ENCODE results near the gene VPS54.
A peak's percentile ranks its signal among the peaks of the same experiment; 100 is the strongest.

Gene VPS54

DNA sequence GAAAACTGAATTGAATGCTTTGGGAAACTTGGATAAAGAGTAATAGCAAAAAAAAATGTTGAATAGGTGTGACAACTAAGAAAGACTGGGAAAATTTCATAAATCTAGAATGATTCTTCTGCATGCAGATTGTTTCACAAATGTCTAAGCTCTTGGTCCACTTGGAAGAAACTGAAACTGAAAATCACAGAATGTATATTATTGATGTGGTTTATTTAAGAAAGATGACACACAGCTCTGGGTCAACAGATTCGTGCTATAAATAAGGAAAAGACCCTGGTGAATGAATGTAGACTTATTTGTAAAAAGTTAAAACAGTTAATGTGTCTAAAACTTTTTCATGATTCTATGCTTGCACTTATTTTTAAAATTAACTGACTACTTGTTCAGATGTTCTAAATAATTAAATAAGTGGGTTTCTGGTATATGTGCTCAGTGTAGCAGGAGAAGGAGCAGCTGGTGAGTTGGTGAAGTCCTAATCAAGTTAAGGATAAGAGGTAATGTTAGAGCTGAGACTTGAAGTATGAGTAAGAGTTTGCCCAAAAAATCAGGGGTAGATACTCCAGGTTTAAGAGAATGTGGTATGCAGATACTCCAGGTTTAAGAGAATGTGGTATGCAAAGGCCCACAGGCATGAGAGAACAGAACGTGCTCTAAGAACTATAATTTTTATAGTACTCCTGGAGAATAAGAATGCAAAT is 153.1 kb downstream of the VPS54 start:
- TF ChIP-seq GATA1 (IDR thresholded peaks at IDR 0.05; ENCODE audit: low read depth, low read length) (no peak), POLR2A (IDR thresholded peaks at IDR 0.05; ENCODE audit: low read length) (no peak)
- no peak for DNase-seq

DNA sequence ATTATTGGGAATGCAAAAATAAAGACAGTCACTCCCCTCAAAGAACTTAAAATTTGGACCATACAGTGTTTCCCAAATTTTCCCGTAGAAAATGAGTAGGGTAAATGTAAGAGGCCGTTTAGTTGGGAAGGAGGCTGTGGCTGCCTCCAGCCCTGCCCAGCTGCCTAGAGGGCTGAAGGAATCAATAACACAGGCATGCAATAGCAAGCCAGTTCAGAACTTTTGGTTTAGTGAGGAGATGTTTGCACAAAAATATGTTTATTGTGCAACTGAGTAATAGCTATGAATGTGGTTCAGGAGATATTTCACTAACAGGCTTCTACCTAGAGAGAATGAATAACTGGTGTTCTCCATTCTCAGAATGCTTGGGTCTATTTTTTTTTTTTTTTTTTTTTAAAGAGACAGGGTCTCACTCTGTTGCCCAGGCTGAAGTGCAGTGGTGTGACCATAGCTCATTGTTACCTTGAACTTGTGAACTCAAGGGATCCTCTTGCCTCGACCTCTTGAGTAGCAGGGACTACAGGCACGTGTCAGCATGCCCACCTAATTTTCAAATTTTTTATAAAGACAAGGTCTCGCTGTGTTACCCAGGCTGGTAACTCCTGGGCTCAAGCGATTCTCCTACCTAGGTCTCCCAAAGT is 153.9 kb downstream of the VPS54 start:
- no peak for TF ChIP-seq GATA1 (IDR thresholded peaks at IDR 0.05; ENCODE audit: low read depth, low read length)
- no peak for DNase-seq

DNA sequence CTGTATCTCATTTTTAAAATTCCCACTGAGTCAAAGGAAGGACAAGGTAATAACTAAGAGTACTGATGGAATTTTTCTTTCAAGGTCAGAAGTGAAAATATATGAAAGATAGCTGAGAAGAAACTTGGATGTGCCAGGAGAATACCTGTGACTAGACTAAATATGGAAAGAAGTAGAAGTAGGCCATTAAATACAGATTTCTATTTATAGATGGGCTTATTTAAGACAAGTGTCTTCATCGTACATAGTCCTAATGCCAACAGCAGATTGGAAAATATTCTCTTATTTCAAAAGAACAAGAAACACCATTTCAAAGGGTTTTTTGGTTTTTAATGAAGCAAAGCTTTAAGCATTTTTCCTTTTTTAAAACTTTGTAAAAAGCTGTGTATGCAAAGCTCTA is 155.5 kb downstream of the VPS54 start:
- no peak for DNase-seq
- TF ChIP-seq POLR2A (IDR thresholded peaks at IDR 0.05; ENCODE audit: low read length) (no peak), GATA1 (IDR thresholded peaks at IDR 0.05; ENCODE audit: low read depth, low read length) (no peak)

DNA sequence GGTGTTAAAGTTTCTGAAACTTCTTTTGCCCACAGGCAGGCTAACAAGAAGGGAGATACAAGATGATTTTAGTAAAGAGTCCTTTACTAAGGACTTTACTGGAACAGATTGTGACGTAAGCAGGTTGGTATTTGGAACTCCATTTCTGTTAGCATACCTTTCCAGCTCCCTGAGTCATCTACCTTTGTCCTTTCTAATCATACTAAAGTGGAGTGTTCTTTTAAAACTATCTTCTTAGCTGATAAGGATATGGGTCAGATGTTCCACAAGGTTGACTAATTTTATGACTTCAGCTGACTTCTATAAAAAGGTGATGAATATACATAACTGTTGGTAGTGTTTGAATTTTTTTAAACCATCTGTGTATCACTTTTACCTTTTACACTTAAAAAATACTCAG is 156.4 kb downstream of the VPS54 start:
- no peak for TF ChIP-seq GATA1 (IDR thresholded peaks at IDR 0.05; ENCODE audit: low read depth, low read length)
- DNase-seq, result no peak

DNA sequence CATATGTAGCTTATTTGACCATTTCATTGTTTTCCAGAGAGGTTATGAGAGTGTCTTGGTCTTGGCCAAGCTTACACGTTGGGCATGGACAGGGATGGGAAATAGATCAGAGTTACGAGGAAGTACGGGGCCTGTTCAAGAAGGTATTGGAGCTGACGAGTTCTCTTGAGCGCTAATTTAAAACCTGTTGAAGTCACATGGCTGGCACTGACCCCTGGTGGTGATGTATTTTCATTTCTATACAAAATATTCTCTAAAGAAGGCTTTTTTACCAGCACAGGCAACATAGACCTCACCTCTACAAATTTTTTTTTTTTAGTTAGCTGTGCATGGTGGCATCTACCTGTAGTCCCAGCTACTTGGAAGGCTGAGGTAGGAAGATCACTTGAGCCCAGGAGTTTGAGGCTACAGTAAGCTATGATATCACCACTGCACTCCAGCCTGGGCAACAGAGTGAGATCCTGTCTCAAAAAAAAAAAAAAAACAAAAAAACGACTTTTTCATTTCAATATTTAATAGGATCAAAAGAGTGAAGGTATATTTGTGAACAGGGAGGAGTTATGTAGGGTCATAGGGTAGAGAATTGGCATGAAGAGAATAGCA is 157.9 kb downstream of the VPS54 start:
- peak; percentile 67 to 79 for DNase-seq
- no peak for TF ChIP-seq GATA1 (IDR thresholded peaks at IDR 0.05; ENCODE audit: low read depth, low read length)
- TF ChIP-seq POLR2A (IDR thresholded peaks at IDR 0.05; ENCODE audit: low read length), result no peak

DNA sequence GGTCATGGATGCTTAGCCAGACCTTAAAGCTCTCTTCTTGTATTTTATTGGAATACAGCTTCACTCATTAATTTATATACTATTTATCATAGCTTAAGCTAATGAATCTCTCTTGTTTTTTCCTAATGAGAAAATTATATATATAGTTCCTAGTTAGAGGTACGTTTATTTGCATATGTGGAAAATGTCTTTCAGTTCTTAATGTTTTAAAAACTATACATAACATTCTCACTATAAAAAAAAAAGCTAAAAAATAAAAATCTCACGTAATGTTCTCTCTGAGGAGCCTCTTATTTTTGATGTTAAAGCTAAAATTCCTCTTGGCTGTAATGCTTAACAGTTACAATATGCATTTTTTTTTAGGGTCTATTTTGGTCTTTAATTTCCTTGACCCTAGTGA is 160.9 kb downstream of the VPS54 start:
- DNase-seq, result no peak
- TF ChIP-seq POLR2A (IDR thresholded peaks at IDR 0.05; ENCODE audit: low read length), result no peak

DNA sequence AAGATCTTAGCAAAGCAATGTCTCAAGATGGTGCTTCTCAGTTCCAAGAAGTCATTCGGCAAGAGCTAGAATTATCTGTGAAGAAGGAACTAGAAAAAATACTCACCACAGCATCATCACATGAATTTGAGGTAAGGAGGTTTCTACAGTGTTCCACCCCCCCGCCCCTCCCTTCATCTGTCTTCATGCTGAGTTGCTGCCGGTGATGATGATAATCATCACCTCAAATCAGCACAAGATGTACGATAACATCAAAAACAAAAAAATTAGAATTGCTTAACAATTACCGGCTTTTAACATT is 163.0 kb downstream of the VPS54 start:
- TF ChIP-seq GATA1 (IDR thresholded peaks at IDR 0.05; ENCODE audit: low read depth, low read length) (no peak), POLR2A (IDR thresholded peaks at IDR 0.05; ENCODE audit: low read length) (no peak)
- no peak for DNase-seq

DNA sequence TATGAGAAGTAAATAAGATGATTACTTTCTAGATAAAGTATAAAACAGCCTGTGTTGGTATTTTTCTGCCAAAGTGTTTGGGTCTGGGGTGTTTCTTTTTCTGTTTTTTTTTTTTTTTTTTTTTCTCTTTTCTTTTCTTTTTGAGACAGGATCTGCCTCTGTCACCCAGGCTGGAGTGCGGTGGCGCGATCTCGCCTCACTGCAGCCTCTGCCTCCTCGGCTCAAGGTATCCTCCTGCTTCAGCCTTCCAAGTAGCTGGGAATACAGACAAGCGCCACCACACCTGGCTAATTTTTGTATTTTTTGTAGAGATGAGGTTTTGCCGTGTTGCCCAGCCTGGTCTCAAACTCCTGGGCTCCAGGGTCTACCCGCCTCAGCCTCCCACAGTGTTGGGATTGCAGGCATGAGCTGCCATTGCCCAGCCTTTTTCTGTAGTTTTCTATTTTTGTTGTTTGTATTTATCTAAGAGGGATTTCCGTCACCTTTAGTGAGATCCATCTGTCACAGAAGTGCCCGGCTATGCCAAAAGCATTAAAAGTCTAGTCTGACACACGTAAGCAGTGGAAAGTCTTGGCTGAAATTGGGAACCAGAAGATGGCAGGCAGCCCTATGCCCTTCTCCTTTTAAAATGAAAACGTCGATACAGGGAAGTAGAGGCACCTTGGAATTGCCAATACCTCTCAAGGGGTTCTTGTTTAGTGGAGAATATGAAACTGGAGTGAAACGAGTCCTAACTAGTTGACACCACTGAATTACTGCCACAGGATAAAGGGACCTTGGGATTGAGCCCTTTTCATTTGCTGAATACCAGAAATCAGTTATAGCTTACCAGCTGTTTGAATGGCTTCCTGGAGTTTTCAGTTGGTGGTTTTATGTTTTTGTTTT is 163.6 kb downstream of the VPS54 start:
- no peak for DNase-seq
- TF ChIP-seq POLR2A (IDR thresholded peaks at IDR 0.05; ENCODE audit: low read length) (no peak), GATA1 (IDR thresholded peaks at IDR 0.05; ENCODE audit: low read depth, low read length) (no peak)

DNA sequence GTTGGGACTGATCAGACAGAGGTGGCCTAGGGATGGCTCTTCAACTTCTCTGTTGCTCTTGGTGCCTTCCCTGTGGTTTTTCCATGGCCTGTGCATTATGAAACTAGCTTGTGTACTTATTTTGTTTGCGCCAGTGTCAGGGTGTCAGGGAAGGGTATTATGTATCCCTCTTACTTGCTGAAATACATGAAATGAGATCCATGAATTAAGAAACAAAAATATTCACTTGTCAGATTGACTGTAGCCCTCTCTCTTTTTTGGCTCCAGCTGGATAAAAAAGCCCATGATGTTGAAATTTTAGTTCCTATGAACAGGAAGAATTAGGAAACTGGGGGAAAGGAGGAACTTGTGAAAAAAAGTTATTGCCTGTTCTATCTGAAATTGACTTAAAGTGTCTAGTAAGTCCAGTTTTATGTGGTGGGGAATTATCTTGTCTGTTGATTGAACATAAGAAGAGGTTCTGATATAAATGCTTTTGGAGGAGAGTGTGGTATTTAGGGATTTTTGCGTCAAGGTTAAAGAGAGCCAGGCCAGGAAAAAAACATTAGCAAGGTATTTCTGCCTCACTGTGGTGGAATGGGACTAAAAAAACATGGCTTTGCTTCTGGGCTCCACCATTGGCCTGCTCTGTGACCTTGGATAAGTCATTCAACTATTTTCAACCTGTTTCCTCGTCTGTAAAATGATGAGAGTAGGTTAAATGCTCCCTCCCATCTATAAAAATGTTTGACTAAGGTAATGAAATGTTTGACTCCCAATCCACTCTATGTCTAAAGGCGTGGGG is 165.5 kb downstream of the VPS54 start:
- DNase-seq, result no peak
- TF ChIP-seq POLR2A (IDR thresholded peaks at IDR 0.05; ENCODE audit: low read length), result no peak
- TF ChIP-seq GATA1 (IDR thresholded peaks at IDR 0.05; ENCODE audit: low read depth, low read length), result no peak

DNA sequence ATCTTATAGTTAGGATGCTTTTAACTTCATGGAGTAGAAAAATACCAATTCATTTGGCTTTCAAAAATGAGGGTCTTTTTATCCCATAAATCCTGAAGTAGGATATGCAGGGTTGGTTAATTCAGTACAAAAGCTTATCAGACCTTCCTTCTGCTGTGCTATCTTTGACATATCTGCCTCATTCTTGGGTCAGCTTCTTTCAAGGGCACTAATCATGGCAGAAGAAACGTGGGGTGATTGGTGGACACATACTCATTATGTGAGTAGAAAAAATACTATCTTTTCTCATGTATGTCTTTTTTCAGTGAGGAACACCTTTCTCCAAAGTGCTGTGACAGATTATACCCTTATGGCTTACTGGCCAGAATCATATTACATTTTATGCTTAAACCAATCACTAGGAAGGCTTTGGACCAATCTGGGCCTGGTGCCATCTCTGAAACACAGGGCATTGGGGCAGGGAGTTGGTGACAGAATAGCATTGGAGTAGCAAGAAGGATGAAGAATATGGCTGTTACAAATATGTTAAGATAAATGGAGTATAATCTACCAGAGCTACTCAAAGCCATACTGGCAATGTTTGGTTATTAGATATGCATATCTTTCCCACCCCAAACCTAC is 167.4 kb downstream of the VPS54 start:
- TF ChIP-seq GATA1 (IDR thresholded peaks at IDR 0.05; ENCODE audit: low read depth, low read length), result no peak
- no peak for TF ChIP-seq POLR2A (IDR thresholded peaks at IDR 0.05; ENCODE audit: low read length)
- peak; percentile 8 to 64 for DNase-seq

DNA sequence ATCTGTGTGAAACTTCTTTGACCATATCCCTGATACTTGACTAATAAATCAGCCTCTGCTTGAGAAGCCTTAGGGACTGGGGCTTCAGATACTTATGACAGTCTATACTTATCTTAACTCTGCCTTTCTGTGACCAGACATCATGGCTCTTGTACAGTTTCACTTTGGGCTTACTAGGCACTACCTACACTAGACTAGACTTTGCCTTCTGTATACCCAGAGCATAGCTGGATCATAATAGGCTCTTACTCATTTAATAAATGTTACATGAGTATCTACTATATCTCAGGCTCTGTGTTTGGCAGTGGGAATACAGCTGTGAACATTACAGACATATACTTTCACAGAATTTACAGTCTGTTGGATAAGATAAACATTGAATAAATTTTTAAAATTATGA is 168.6 kb downstream of the VPS54 start:
- DNase-seq, result peak; percentile 52 to 63

DNA sequence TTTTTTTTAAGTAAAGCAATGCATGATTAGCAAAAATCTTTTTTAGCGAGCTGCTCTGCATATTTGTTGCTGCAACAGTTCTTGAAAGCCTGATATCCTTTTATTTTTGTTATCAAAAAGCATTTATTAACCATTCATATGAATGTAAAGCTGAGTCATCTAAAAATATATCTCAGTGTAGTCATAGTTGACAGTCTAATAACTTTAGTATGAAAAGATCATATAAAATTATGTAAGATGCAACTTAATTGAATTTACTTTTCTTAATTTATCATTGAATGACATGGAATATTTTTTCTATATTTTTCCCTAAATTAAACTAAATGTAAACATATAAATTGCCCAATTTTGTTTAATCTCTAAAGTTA is 169.0 kb downstream of the VPS54 start:
- no peak for DNase-seq
- TF ChIP-seq POLR2A (IDR thresholded peaks at IDR 0.05; ENCODE audit: low read length), result no peak
- no peak for TF ChIP-seq GATA1 (IDR thresholded peaks at IDR 0.05; ENCODE audit: low read depth, low read length)

More for the DNA sequence above, 168.6 kb downstream of the VPS54 start:
- TF ChIP-seq GATA1 (IDR thresholded peaks at IDR 0.05; ENCODE audit: low read depth, low read length) (no peak), POLR2A (IDR thresholded peaks at IDR 0.05; ENCODE audit: low read length) (no peak)

Data from erythroblast (primary cell).